D721Med (cell line): Measurements from ENCODE around the gene OPCML.

ENCODE experiments used
- DNase-seq: peaks from one replicate; pipeline ENCODE4 v3.0.0; 2011; ENCODE audit warnings: low spot score; ENCODE audit not compliant: insufficient read length
- FAIRE-seq: peaks from 2 replicates; lab custom pipeline; 2011; peaks lifted over from hg19 to GRCh38; lab: Jason Lieb, UNC
- CTCF ChIP-seq: IDR thresholded peaks from 2 replicates; pipeline ENCODE4 v1.5.1; 2012; ENCODE audit warnings: mild to moderate bottlenecking, control low read depth; ENCODE audit not compliant: insufficient read depth; ENCODE audit errors: missing control alignments

OPCML gene

GRCh38 chr11:132943706-132944568, 588.4 kb downstream of the OPCML start:
- FAIRE-seq (no peak), DNase-seq (no peak)
- no peak for TF ChIP-seq CTCF

GRCh38 chr11:132943357-132943705, 589.0 kb downstream of the OPCML start:
- TF ChIP-seq CTCF: no peak
- FAIRE-seq (no peak), DNase-seq (no peak)

- DNase-seq: no peak
- FAIRE-seq: no peak
- peak; percentile 28 for TF ChIP-seq CTCF
These were observed 589.5 kb downstream of the OPCML start for GRCh38 chr11:132942611-132943356.

GRCh38 chr11:132941761-132942160, 590.5 kb downstream of the OPCML start:
- no peak for FAIRE-seq
- no peak for DNase-seq
- TF ChIP-seq CTCF: no peak

GRCh38 chr11:132941024-132941646, 591.2 kb downstream of the OPCML start:
- DNase-seq (no peak), FAIRE-seq (no peak)
- peak; percentile 80 for TF ChIP-seq CTCF

GRCh38 chr11:132937016-132937415, 595.3 kb downstream of the OPCML start:
- no peak for DNase-seq

More at GRCh38 chr11:132937016-132937415, 595.3 kb downstream of the OPCML start:
- FAIRE-seq: no peak
- no peak for TF ChIP-seq CTCF
